C4-2B (cell line): ENCODE results near the gene KLK8.

Experiments used
- CTCF ChIP-seq: fragments of 450-650 bp; conservative IDR thresholded peaks from 2 replicates; pipeline ENCODE4 v1.5.1; 2017; ENCODE audit warnings: mild to moderate bottlenecking
- ZFX ChIP-seq: fragments of 450-650 bp; IDR thresholded peaks from 2 replicates; pipeline ENCODE4 v1.6.1; 2017

DNA sequence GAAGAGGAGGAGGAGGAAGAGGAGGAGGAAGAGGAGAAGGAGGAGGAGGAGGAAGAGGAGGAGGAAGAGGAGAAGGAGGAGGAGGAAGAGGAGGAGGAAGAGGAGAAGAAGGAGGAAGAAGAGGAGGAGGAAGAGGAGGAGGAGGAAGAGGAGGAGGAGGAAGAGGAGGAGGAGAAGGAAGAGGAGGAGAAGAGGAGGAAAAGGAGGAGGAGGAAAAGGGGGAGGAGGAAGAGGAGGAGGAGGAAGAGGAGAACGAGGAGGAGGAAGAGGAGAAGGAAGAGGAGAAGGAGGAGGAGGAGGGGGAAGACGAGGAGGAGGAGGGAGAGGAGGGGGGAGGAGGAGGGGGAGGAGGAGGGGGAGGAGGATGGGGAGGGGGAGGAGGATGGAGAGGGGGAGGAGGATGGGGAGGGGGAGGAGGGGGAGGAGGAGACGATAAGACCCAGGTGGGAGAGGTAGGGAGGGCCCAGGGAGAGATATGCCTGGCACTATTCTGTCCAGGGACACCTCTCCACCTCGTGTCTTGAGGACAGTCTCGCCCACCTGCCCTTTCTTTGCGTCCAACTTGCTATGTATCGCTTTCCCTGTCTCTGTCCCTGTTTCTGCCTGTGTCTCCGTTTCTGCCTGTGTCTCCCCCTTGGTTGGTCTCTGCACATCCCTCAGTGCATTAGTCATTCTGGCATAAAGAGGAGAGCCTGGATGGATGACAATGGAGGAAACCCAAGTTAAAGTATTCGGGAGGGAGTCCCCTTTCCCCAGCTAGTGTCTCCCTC is 41.5 kb downstream of the KLK8 start:
- TF ChIP-seq CTCF (no peak), ZFX (no peak)
